Activated T-helper 9 cell treated with anti-CD3 and anti-CD28 coated beads, Interleukin-2, amount 50 U/mL, for 16 hours (primary cell): Measurements from ENCODE around the gene DACT2.
"Not testable (repeated sequence)": the region's sequence is repeated elsewhere in the genome, so short reads cannot be mapped to it uniquely, and the experiment has no call there.

Experiments
- DNase-seq: peaks from one replicate; pipeline ENCODE4 v3.0.0-alpha.2; 2020; ENCODE audit warnings: low read depth

Gene DACT2

GRCh38 chr6:168303982-168304751 is 15.4 kb downstream of the DACT2 start:
- no peak for DNase-seq

- no peak for DNase-seq
These were observed 17.0 kb downstream of the DACT2 start for GRCh38 chr6:168302534-168302933.

- no peak for DNase-seq
These were observed 17.8 kb downstream of the DACT2 start for GRCh38 chr6:168301648-168302398.

GRCh38 chr6:168300975-168301647 is 18.5 kb downstream of the DACT2 start:
- DNase-seq = no peak

- no peak for DNase-seq
These were observed 19.8 kb downstream of the DACT2 start for GRCh38 chr6:168299541-168300511.

GRCh38 chr6:168297643-168298042 is 21.9 kb downstream of the DACT2 start:
- DNase-seq = no peak

- DNase-seq = no peak
These were observed 24.7 kb downstream of the DACT2 start for GRCh38 chr6:168294901-168295300.

GRCh38 chr6:168293636-168294530 is 25.7 kb downstream of the DACT2 start:
- no peak for DNase-seq

- DNase-seq = no peak
These were observed 26.8 kb downstream of the DACT2 start for GRCh38 chr6:168292826-168293225.

GRCh38 chr6:168291450-168291849 is 28.1 kb downstream of the DACT2 start:
- no peak for DNase-seq

GRCh38 chr6:168290095-168290494 is 29.5 kb downstream of the DACT2 start:
- no peak for DNase-seq

- DNase-seq = no peak
These were observed 30.0 kb downstream of the DACT2 start for GRCh38 chr6:168289571-168289962.

GRCh38 chr6:168288781-168289570 is 30.6 kb downstream of the DACT2 start:
- no peak for DNase-seq

- not testable (repeated sequence) for DNase-seq
These were observed 32.1 kb downstream of the DACT2 start for GRCh38 chr6:168287460-168287859.

GRCh38 chr6:168286771-168287446 is 32.7 kb downstream of the DACT2 start:
- DNase-seq = not testable (repeated sequence)

- DNase-seq = no peak
These were observed 33.5 kb downstream of the DACT2 start for GRCh38 chr6:168286116-168286515.

- no peak for DNase-seq
These were observed 34.1 kb downstream of the DACT2 start for GRCh38 chr6:168285456-168285855.

- no peak for DNase-seq
These were observed 35.4 kb downstream of the DACT2 start for GRCh38 chr6:168284187-168284586.

GRCh38 chr6:168283686-168284025 is 35.9 kb downstream of the DACT2 start:
- DNase-seq = no peak
